HL-60 (cell line): ENCODE data around the gene IGFBPL1.

Source experiments
- DNase-seq, 2 experiments: peaks; one replicate each; pipeline ENCODE4 v3.0.0-alpha.2; 2010 to 2020; ENCODE audit warnings: low read depth in 1 of 2, low spot score in 1 of 2
- H3K27ac ChIP-seq: fragments of 250-450 bp; sonication (Bioruptor Pico); replicated peaks from 2 replicates; pipeline ENCODE4 v1.5.1; 2020; ENCODE audit warnings: mild to moderate bottlenecking, moderate library complexity
- H3K27me3 ChIP-seq: fragments of 250-450 bp; sonication (Bioruptor Pico); 2 replicates; pipeline ENCODE4 v1.5.1; 2021; ENCODE audit warnings: mild to moderate bottlenecking, moderate library complexity; ENCODE audit not compliant: insufficient read depth, poor library complexity, severe bottlenecking
- H3K4me3 ChIP-seq: replicated peaks from 2 replicates; pipeline ENCODE4 v1.5.1; 2011; ENCODE audit warnings: mild to moderate bottlenecking, control low read depth, low read length; ENCODE audit not compliant: insufficient read depth
- CTCF ChIP-seq: IDR thresholded peaks from one replicate; pipeline ENCODE4 v1.5.1; 2011; ENCODE audit warnings: low read length, control low read depth, inconsistent platforms; ENCODE audit not compliant: insufficient read depth
- GABPA ChIP-seq: IDR thresholded peaks from 2 replicates; pipeline ENCODE4 v1.6.1; 2012; ENCODE audit warnings: low read depth
- POLR2AphosphoS5 ChIP-seq: IDR thresholded peaks from 2 replicates; pipeline ENCODE4 v1.6.1; 2012; ENCODE audit warnings: low read depth
- SPI1 ChIP-seq: IDR thresholded peaks from 2 replicates; pipeline ENCODE4 v1.6.1; 2012; ENCODE audit warnings: low read depth, mild to moderate bottlenecking, borderline replicate concordance
- TF ChIP-seq, protein P1 (sequence below): IDR thresholded peaks from 2 replicates; pipeline ENCODE4 v1.6.1; 2012; ENCODE audit warnings: low read depth; ENCODE audit not compliant: insufficient replicate concordance

Gene IGFBPL1

DNA sequence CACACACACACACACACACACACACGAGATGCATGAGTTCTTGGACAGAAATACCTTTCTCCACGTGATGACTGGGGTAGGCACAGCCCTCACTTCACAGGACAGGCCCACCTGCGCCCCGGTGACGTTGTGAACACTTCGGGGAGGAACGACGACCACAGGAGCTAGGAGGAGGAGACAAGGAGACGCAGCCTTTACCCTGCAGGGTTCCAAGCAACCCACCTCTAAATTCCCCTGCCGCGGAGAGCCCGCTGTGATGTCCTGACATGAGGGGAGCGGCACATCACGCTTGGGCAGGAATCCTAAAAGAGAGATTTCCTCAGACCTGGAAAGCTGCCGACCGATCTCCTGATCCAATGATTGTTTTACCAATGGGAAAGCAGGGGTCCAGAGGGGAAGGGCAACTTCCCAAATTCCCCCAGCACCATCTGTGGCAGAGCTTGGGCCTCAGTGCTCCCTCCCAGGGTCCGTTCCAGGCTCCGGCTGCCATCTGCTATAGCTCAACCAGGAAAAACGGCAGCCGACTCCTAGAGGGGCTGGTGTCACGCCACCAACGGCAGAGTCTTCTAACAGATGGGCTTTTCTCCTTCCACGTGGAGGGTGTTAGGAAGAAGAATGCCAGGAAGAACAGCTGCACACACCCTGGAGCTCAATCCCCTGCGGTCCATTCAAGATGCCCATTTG, 10.1 kb downstream of the IGFBPL1 start:
- Histone ChIP-seq H3K27me3 (peaks cover 7% of the 10 kb centered on the region), H3K27ac (no peak overlapping the region), H3K4me3 (no peak overlapping the region)
- no peak for TF ChIP-seq GABPA
- no peak for TF ChIP-seq POLR2AphosphoS5
- TF ChIP-seq SPI1 = no peak
- no peak for TF ChIP-seq CTCF
- TF ChIP-seq, protein P1, sequence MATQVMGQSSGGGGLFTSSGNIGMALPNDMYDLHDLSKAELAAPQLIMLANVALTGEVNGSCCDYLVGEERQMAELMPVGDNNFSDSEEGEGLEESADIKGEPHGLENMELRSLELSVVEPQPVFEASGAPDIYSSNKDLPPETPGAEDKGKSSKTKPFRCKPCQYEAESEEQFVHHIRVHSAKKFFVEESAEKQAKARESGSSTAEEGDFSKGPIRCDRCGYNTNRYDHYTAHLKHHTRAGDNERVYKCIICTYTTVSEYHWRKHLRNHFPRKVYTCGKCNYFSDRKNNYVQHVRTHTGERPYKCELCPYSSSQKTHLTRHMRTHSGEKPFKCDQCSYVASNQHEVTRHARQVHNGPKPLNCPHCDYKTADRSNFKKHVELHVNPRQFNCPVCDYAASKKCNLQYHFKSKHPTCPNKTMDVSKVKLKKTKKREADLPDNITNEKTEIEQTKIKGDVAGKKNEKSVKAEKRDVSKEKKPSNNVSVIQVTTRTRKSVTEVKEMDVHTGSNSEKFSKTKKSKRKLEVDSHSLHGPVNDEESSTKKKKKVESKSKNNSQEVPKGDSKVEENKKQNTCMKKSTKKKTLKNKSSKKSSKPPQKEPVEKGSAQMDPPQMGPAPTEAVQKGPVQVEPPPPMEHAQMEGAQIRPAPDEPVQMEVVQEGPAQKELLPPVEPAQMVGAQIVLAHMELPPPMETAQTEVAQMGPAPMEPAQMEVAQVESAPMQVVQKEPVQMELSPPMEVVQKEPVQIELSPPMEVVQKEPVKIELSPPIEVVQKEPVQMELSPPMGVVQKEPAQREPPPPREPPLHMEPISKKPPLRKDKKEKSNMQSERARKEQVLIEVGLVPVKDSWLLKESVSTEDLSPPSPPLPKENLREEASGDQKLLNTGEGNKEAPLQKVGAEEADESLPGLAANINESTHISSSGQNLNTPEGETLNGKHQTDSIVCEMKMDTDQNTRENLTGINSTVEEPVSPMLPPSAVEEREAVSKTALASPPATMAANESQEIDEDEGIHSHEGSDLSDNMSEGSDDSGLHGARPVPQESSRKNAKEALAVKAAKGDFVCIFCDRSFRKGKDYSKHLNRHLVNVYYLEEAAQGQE = no peak
- no peak for DNase-seq

GRCh38 chr9:38413283-38413682, 11.0 kb downstream of the IGFBPL1 start:
- TF ChIP-seq, protein P1 = no peak
- TF ChIP-seq CTCF (no peak), GABPA (no peak), POLR2AphosphoS5 (no peak), SPI1 (no peak)
- Histone ChIP-seq H3K4me3 (no peak overlapping the region), H3K27ac (no peak overlapping the region), H3K27me3 (peaks cover 5% of the 10 kb centered on the region)
- DNase-seq = no peak

DNA sequence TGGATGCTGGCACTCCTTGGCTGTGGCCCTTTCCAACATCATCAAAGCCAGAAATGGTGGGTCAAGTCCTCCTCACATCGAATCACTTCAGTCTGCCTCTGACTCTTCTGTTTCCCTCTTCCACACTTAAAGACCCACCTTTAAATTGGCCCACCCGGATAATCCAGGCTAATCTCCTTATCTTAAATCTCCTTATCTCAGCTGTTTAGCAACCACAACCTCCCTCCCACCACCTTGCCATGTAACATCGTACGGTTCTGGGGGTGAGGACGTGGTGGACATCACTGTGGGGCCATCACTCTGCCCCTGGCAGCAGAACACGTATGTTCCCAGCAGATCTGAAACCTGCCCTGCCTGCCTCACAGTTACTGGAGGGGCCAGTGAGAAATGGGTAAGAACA, 11.5 kb downstream of the IGFBPL1 start:
- Histone ChIP-seq H3K27me3 (peaks cover 5% of the 10 kb centered on the region), H3K4me3 (no peak overlapping the region), H3K27ac (no peak overlapping the region)
- TF ChIP-seq CTCF = no peak
- no peak for TF ChIP-seq POLR2AphosphoS5
- TF ChIP-seq GABPA = no peak
- TF ChIP-seq, protein P1 = no peak
- no peak for TF ChIP-seq SPI1
- no peak for DNase-seq
